Activated CD4-positive, CD25-positive, alpha-beta regulatory T cell treated with anti-CD3 and anti-CD28 coated beads, Interleukin-2, amount 50 U/mL, for 16 hours (primary cell): ENCODE measurements around the gene GCN1.

ENCODE experiments used
- DNase-seq: peaks from one replicate; pipeline ENCODE4 v3.0.0-alpha.2; 2020; ENCODE audit warnings: low read depth, low spot score

GCN1 gene

GRCh38 chr12:120093592-120094355 is 100.7 kb downstream of the GCN1 start:
- no peak for DNase-seq

GRCh38 chr12:120093336-120093591 is 101.3 kb downstream of the GCN1 start:
- no peak for DNase-seq

DNA sequence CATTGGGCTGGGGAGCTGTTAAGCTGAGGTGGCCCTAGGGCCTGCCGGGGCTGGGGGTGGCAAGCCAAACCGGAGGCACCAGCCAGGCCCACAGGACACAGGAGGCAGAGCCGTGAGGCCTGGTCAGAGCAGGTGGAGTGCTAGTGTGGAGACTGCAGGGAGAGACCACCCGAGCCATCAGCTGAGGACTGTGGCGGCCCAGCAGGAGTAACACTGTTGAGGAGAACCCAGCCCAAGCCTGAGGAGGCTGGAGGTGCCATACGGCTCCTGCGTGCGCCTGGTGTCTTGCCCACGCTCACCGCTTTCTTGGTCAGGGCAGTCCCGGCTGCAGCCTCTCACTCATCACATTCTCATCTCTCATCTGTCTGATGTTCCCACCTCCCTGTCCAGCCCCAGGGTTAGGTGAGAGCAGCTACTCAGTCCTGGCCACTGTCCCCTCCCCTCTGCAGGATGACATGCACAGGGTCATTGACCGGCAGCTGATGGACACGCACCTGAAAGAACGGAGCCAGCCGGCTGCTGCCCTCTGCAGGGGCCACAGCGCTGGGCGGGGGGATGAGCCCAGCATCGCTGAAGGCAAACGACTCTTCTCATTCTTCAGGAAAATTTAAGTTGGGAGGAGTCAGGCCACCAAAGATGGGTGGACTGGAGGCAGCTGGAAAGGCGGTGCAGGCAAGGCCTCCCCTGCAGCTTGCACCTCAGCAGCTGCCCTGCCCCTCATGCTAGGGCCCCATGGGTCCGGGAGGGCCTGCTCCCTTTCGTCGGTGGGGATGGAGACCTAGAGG is 101.8 kb downstream of the GCN1 start:
- DNase-seq = no peak

DNA sequence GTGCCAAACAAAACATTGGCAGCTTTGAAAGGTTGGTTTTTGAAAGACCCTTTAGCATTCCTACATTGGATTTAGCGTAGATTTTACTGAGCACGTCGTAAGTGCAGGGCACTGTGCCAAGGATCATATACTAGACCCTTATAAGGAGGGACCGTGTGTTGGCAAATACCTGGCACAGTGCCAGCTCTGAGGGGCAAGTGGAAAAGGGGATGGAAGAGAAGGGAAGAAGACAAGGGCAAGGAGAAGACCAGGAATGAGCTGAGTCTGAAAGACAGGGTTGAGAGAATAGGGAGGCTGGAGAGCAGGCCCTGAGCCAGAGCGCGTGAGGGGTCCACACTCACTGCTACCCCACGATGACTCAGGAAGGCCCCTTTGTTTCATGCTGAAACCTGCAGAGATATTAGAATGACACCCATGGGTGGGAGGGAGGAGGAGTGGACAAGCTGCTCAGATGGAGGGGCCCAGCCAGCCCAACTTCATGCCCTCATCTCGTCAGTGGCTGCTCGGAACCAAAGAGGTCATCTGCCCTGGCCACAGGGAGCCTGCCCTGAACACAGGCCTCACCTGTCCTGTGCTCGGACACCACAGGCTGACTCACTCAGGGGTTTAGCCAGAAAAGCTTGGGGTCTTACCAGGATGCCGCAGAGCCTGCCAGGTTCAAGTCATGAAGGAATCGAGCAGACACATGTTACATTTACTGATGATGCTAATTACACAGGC is 103.0 kb downstream of the GCN1 start:
- DNase-seq = no peak

DNA sequence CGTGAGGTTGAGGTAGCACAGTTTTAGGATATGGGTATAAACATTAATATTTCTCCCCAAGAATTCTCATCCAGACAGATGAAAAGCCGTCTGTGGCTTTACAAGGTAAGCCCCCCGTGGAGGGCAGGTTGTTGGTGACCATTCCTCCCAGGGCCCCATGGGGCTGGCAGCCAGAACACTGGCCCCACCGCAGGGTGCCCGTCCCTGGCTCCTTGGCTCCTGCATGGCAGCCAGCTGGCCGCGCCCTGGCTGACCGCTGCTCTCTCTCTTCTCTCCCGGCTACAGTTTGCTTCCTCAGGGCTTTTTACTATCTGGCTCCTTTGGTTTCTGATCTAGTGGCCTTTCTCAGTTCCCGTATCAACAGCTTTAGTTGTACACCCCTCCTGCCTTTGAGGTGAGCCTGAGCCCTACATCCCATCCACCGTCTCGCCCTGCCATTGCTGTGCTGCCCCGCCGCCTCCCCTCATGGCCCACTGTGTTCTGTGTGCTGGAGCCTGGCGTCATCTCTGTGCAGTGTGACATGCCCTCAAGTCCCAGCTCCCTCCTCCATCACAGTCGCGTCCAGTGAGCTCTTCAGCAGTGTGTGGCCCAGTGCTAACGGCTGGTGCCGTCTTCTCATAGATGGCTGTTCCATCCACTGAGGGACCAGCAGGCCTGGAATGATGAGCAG is 103.8 kb downstream of the GCN1 start:
- no peak for DNase-seq

- no peak for DNase-seq
These were observed 104.3 kb downstream of the GCN1 start for GRCh38 chr12:120090206-120090605.

GRCh38 chr12:120089796-120090195 is 104.7 kb downstream of the GCN1 start:
- DNase-seq = no peak

- no peak for DNase-seq
These were observed 105.4 kb downstream of the GCN1 start for GRCh38 chr12:120089105-120089504.

- peak; percentile 99 for DNase-seq
These were observed 107.5 kb downstream of the GCN1 start for GRCh38 chr12:120086801-120087621.

DNA sequence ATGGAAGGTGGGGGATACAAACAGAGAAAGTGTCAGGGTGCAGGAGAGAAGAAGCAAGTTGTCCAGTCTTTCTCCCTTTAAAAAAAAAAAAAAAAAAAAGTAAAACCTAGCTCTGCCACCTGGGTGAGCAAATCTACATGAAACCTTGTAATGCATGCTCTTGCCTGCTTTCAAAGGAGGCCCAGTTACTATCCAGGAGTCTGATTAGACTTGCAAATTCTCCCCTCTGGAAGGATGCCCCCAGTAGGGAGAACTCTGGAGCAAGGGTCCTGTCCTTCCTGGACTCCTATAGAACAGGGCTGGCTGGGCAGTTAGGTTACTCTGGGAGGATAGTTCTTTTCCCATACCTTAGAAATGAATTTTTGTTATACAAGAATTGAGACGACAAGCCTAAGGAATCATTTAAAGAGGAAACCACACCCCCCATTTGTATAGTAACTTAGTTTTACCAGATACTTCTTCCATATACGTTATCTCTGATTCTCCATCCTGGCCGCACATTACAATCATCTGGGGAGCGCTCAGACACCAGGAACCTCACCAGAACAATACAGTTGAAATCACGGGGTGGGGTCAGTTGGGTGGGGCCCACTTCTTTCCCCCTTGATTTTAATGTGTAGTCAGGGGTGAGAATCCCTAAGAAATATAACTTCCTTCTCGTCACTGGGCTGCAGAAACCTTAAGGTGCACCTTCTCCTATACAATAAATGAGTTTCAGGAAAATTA is 108.4 kb downstream of the GCN1 start:
- DNase-seq = no peak

DNA sequence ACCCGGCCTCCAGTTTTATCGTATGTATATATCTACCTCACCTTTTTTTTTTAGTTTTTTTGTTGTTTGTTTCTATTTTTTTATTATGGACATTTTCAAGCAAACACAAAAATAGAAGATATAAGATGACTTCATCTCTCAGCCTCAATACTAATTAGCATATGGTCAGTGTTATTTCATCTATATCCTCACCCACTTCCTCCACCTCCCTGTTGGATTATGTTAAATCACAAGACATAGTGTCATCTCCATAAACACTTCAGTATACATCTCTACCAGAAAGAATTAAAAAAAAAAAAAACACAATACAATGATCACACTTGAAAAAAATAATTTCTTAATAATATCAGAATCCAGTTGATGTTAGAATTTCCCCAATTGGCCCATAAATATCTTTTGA is 112.9 kb downstream of the GCN1 start:
- DNase-seq = no peak

DNA sequence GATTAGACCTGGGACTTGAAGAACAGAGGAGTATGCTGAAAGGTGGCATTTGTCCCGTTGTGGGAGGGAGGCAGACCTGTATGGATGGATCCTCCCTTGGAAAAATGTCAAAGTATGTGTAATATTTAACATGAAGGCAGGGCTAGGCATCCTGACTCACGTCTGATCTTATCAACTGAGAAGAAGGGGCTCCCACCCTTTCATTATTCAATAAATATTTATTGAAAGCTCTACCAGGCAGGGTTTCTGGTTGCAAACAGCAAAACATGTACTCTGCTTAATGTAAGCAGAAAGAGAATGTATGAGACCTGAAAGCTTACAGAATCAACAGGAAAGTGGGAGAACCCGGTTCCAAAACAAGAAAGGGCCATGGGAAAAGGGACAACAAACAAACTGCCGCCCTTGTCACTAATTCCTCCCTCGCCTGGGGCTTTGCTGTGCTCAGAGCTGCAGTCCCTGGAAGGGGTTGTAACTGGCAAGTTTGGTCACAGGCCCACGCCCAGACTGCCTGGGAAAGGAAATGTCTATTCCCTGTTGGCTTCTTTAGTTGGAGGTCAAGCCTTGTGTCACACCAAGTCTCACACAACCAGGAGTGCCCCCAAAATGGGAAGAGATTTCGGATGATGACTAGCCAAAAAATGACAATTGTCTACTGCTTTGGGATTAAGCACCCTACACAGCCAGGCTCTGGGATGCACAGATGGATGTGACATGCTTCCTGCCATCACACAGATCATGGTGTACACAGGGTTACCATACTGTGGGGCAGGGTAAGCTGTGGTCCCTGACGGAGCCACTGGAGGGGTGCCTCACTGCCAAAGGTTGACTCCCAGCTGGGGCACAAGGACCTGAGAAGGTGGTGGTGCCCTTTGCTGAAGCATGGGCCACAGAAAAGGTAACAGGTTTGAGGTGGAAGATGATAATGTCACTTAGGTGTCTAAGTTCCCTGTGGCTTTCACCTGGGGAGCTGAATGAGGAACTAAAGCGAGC is 114.8 kb downstream of the GCN1 start:
- no peak for DNase-seq

GRCh38 chr12:120078868-120079267 is 115.6 kb downstream of the GCN1 start:
- DNase-seq = no peak

DNA sequence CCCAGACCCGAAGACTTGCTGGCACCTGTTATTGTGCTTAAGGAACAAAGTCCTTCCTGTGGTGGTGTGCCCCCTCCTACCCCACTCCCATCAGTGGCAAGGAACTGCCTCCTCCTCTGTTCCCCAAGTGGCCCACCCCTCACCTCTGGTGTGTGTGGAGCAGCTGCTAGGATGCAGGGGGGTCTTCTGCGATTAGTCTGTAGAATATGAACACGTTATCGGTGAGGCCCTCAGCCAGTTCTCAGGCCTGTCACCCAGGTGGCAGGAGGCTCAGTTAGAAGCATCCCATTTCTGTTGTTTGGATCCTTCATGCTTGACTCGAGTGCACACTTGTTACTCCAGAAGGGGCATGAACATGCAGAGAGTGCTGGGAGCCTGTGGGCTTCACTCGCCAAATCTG is 117.3 kb downstream of the GCN1 start:
- no peak for DNase-seq
